Measurements from ENCODE around the gene KIRREL3. TPM values are rescaled to one million over a fixed set of nuclear protein-coding genes. Genes with fewer than 3 reads are reported as not detected.

KIRREL3 gene
- polyA plus RNA-seq, 1 of the 3 experiments (the other 2 are of a cell fraction), result 3.7 TPM

DNA sequence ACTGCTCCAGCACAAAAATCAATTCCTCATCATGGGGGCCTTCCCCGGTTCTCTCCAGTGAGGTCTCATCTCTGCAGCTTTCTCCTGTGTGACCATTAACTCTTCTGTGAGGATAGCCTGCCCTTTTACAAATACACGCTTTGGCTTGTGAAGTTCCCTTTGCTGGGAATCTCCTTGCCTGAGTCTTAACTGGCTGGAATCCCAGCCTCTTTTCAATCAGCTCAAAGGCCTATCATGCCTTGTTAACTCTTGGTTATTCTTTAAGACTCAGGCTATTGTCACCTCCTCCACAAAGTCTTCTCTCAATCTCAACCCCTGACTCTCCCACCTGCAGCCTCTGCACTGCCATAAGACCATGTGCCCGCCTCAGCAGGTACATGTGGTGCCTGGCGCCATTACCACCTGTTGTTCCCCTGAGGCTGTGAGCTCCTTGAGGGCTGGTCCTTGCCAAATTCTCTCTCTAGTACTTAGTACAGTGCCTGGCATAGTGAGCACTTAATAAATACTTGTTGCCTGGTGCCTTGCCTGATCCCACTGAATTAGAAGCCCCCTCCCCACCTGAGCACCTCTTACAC, 516.9 kb downstream of the KIRREL3 start:
- H3K79me2 ChIP-seq (ENCODE audit: insufficient read depth), result no peaks in the 10 kb centered on the region
- ChIA-PET CTCF (interaction anchor here (1.1 to 9.6 kb wide), 9 partner anchors 8 to 507 kb away, joined by 3 to 172 read pairs (median 5); partner anchors contain the start of gene DCPS), POLR2A (no interaction called here)
- no peaks in the 10 kb centered on the region for H4K20me1 ChIP-seq (ENCODE audit: insufficient read depth)
- H3K27ac ChIP-seq (ENCODE audit: low read depth in 2 of 2, low read length in 1 of 2), result no peak overlapping the region
- WGBS (ENCODE audit: low lambda C conversion rate), result 74% methylated on average over 4 of the region's 4 CpGs
- H3K4me1 ChIP-seq (ENCODE audit: control insufficient read depth in 1 of 2, insufficient read depth in 2 of 2, low read depth in 1 of 2, low read length in 1 of 2), result peaks cover 0 to 25% of the 10 kb centered on the region in 2 experiments; a peak in 1 of 4 replicates
- no peaks in the 10 kb centered on the region for H3K27me3 ChIP-seq (ENCODE audit: insufficient read depth)
- H3K9me2 ChIP-seq, result no peaks in the 10 kb centered on the region
- DNase-seq, result no peak
- H3K4me2 ChIP-seq, result no peak overlapping the region
- H2AFZ ChIP-seq (ENCODE audit: low read depth), result no peak overlapping the region
- H3K36me3 ChIP-seq (replicated peaks in 1 of 2; ENCODE audit: control insufficient read depth in 1 of 2, insufficient read depth in 2 of 2, low read length in 1 of 2), result no peaks in the 10 kb centered on the region
- no peak overlapping the region for H3K9ac ChIP-seq
- H3K9me3 ChIP-seq, result no peaks in the 10 kb centered on the region
- no peaks in the 10 kb centered on the region for H3F3A ChIP-seq (replicated peaks; ENCODE audit: insufficient read depth)
- no peak for TF ChIP-seq TAF1 (IDR thresholded peaks at IDR 0.05; ENCODE audit: borderline replicate concordance, low read depth, low read length)
- TF ChIP-seq RXRA (IDR thresholded peaks at IDR 0.05; ENCODE audit: borderline replicate concordance, low read depth), result no peak
- TF ChIP-seq NRF1 (IDR thresholded peaks at IDR 0.05; ENCODE audit: low read depth, low read length), result no peak
- TF ChIP-seq, protein P1, sequence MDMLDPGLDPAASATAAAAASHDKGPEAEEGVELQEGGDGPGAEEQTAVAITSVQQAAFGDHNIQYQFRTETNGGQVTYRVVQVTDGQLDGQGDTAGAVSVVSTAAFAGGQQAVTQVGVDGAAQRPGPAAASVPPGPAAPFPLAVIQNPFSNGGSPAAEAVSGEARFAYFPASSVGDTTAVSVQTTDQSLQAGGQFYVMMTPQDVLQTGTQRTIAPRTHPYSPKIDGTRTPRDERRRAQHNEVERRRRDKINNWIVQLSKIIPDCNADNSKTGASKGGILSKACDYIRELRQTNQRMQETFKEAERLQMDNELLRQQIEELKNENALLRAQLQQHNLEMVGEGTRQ (IDR thresholded peaks at IDR 0.05; ENCODE audit: borderline replicate concordance, low read depth, low read length), result no peak
- TF ChIP-seq MEF2A (IDR thresholded peaks at IDR 0.05; ENCODE audit: borderline replicate concordance, low read depth), result no peak
- TF ChIP-seq ELF1 (IDR thresholded peaks at IDR 0.05), result no peak
- H3K4me3 ChIP-seq (ENCODE audit: low read depth in 2 of 2, low read length in 1 of 2), result no peak overlapping the region

DNA sequence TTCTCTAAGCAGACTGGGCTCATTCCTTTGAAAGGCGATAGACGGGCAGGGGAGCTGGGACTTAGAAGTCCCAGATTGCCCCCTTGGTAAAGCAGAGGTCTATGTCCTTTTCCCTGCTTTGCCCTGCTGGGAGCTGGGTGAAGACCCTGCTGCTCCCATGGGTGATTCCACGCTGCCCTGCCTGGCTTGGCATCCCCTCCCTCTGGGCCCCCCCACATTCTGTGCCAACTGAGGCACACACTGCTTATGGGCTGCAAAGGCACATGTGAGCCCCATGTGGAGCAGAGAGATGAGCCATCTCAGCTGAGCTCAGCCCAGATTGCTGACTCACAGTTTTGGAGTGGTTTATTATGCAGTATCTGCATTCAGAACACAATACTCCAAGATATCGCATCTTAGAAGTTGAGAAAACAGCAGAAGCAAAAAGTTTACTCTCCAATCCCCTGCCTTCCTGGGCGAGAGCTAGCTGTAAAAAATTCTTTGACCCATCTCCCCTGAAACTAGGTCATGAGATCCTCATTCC, 517.9 kb downstream of the KIRREL3 start:
- no peak overlapping the region for H3K4me3 ChIP-seq (ENCODE audit: low read depth in 2 of 2, low read length in 1 of 2)
- no peak overlapping the region for H3K4me2 ChIP-seq
- H3K79me2 ChIP-seq (ENCODE audit: insufficient read depth), result no peaks in the 10 kb centered on the region
- ChIA-PET POLR2A (no interaction called here), CTCF (interaction anchor here (0.9 to 9.6 kb wide), 9 partner anchors 9 to 508 kb away, joined by 3 to 172 read pairs (median 4); partner anchors contain the start of gene DCPS)
- no peaks in the 10 kb centered on the region for H3K9me3 ChIP-seq
- H3K9me2 ChIP-seq, result no peaks in the 10 kb centered on the region
- H3K4me1 ChIP-seq (ENCODE audit: control insufficient read depth in 1 of 2, insufficient read depth in 2 of 2, low read depth in 1 of 2, low read length in 1 of 2), result peaks cover 0 to 15% of the 10 kb centered on the region in 2 experiments; a peak in 1 of 4 replicates
- WGBS (ENCODE audit: low lambda C conversion rate), result 88% methylated on average over 4 of the region's 5 CpGs
- H3K27ac ChIP-seq (ENCODE audit: low read depth in 2 of 2, low read length in 1 of 2), result no peak overlapping the region
- TF ChIP-seq TCF12 (IDR thresholded peaks at IDR 0.05) (no peak), TAF1 (IDR thresholded peaks at IDR 0.05; ENCODE audit: borderline replicate concordance, low read depth, low read length) (no peak), NRF1 (IDR thresholded peaks at IDR 0.05; ENCODE audit: low read depth, low read length) (no peak), TEAD4 (IDR thresholded peaks at IDR 0.05; ENCODE audit: borderline replicate concordance, insufficient read depth) (no peak), CHD2 (IDR thresholded peaks at IDR 0.05; ENCODE audit: low read length, partially characterized antibody) (no peak), GABPA (IDR thresholded peaks at IDR 0.05; ENCODE audit: low read depth) (no peak), SMC3 (IDR thresholded peaks at IDR 0.05; ENCODE audit: low read depth, low read length) (no peak), FOSL2 (IDR thresholded peaks at IDR 0.05; ENCODE audit: borderline replicate concordance, low read depth) (no peak), MEF2A (IDR thresholded peaks at IDR 0.05; ENCODE audit: borderline replicate concordance, low read depth) (no peak), GATA2 (CRISPR knock-in tag; IDR thresholded peaks at IDR 0.05) (no peak), NFIC (IDR thresholded peaks at IDR 0.05; ENCODE audit: borderline replicate concordance) (no peak), RCOR1 (IDR thresholded peaks at IDR 0.05; ENCODE audit: low read length) (no peak), FOXJ3 (CRISPR knock-in tag; IDR thresholded peaks at IDR 0.05) (no peak), POLR2AphosphoS5 (IDR thresholded peaks at IDR 0.05; ENCODE audit: low read depth, low read length) (no peak), MXI1 (IDR thresholded peaks at IDR 0.05; ENCODE audit: low read depth, low read length) (no peak), JUND (IDR thresholded peaks at IDR 0.05) (no peak), SIN3A (IDR thresholded peaks at IDR 0.05; ENCODE audit: borderline replicate concordance, low read depth, low read length) (no peak)
- TF ChIP-seq, protein P2, sequence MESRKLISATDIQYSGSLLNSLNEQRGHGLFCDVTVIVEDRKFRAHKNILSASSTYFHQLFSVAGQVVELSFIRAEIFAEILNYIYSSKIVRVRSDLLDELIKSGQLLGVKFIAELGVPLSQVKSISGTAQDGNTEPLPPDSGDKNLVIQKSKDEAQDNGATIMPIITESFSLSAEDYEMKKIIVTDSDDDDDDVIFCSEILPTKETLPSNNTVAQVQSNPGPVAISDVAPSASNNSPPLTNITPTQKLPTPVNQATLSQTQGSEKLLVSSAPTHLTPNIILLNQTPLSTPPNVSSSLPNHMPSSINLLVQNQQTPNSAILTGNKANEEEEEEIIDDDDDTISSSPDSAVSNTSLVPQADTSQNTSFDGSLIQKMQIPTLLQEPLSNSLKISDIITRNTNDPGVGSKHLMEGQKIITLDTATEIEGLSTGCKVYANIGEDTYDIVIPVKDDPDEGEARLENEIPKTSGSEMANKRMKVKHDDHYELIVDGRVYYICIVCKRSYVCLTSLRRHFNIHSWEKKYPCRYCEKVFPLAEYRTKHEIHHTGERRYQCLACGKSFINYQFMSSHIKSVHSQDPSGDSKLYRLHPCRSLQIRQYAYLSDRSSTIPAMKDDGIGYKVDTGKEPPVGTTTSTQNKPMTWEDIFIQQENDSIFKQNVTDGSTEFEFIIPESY (IDR thresholded peaks at IDR 0.05; ENCODE audit: borderline replicate concordance, low read depth), result no peak
- TF ChIP-seq, protein P1 (IDR thresholded peaks at IDR 0.05; ENCODE audit: borderline replicate concordance, low read depth, low read length), result no peak
- no peaks in the 10 kb centered on the region for H4K20me1 ChIP-seq (ENCODE audit: insufficient read depth)
- H3F3A ChIP-seq (replicated peaks; ENCODE audit: insufficient read depth), result no peaks in the 10 kb centered on the region
- no peak for DNase-seq
- no peak overlapping the region for H2AFZ ChIP-seq (ENCODE audit: low read depth)
- H3K27me3 ChIP-seq (ENCODE audit: insufficient read depth), result no peaks in the 10 kb centered on the region
- no peak overlapping the region for H3K9ac ChIP-seq
- no peaks in the 10 kb centered on the region for H3K36me3 ChIP-seq (replicated peaks in 1 of 2; ENCODE audit: control insufficient read depth in 1 of 2, insufficient read depth in 2 of 2, low read length in 1 of 2)

Data from SK-N-SH (cell line).